B cell (primary cell): ENCODE measurements around the gene ZC3H7B.

Source experiments
- EZH2 ChIP-seq: IDR thresholded peaks from 2 replicates; pipeline ENCODE4 v1.6.1; 2012; ENCODE audit warnings: borderline replicate concordance, low read depth, mild to moderate bottlenecking, moderate library complexity, low read length; ENCODE audit not compliant: insufficient read depth, poor library complexity, severe bottlenecking
- TF ChIP-seq, protein P1 (sequence below): fragments of 200-600 bp; IDR thresholded peaks from one replicate; pipeline ENCODE4 v1.8.0; 2022; ENCODE audit warnings: antibody characterized with exemption, mild to moderate bottlenecking

DNA sequence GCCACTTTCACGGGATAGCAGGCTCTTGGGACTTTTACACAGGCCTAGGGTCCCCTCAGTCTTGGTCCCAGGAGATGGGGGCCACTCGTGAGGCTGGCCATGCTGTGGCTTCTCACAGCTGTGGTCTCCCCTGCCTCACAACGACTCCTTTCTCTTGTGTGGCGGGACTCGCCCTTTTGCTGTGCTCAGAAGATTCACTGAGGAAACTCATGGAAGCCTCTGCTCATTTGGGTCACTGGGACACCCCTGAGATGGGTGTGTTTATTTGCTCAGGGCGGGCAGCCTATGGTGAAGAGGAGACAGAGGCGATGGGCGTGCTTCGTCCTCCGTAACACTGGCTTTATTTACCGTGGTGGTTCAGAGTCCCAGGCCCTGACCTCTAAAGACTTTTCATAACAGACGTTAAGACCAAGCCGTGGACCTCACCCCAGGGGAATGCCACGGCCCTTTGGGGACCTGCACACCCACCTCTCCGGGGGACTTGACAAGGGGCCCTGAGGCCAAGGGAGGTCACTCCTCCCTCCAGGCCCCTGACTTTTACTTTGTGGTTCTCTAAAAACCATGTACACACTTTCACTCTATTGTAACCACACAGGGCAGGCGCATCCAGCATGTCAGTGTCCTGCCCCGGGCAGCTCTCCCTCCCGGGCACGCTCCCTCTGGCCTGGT lies 96.0 kb downstream of the ZC3H7B start:
- TF ChIP-seq, protein P1, sequence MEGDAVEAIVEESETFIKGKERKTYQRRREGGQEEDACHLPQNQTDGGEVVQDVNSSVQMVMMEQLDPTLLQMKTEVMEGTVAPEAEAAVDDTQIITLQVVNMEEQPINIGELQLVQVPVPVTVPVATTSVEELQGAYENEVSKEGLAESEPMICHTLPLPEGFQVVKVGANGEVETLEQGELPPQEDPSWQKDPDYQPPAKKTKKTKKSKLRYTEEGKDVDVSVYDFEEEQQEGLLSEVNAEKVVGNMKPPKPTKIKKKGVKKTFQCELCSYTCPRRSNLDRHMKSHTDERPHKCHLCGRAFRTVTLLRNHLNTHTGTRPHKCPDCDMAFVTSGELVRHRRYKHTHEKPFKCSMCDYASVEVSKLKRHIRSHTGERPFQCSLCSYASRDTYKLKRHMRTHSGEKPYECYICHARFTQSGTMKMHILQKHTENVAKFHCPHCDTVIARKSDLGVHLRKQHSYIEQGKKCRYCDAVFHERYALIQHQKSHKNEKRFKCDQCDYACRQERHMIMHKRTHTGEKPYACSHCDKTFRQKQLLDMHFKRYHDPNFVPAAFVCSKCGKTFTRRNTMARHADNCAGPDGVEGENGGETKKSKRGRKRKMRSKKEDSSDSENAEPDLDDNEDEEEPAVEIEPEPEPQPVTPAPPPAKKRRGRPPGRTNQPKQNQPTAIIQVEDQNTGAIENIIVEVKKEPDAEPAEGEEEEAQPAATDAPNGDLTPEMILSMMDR, result no peak
- no peak for TF ChIP-seq EZH2
